ENCODE data around the gene FOXN4. TPM values are rescaled to one million over a fixed set of nuclear protein-coding genes. Genes with fewer than 3 reads are reported as not detected.

The FOXN4 gene
- total and polyA plus RNA-seq, 2 of the 13 experiments (the other 11 are each of a cell fraction or from before 2014, with no cell fraction given) = 0.11 TPM; not detected in 1

DNA sequence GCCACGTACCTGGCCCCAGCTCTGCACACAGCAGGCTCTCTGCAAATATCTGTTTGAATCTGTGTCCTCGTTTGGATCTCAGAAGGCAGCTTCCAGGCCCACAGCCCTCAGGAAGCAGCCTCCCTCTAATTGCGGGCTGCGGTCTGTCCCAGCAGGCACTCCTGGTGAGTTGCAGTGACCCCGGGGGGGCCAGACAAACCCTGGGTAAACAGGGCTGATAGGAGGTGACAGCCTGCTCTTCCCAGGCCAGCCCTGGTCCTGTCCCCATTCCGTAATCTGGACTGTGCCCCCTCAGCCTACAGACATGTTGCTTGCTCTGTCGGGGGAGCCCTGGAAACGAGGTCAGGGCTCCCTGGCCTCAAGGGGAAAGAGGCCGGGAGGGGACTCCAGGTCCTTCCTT is 2.0 kb downstream of the FOXN4 start (continued):
- TF ChIP-seq HNF4G (IDR thresholded peaks at IDR 0.05; ENCODE audit: borderline replicate concordance, low read depth, low read length) = peak; percentile 70; the same call in 1 of the 2 replicates
- peak; percentile 70; the same call in 1 of the 2 replicates for TF ChIP-seq HNF4G (CRISPR knock-in tag; IDR thresholded peaks at IDR 0.05; ENCODE audit: borderline replicate concordance, low read depth)
- TF ChIP-seq ZNF558 (CRISPR knock-in tag; IDR thresholded peaks at IDR 0.05; ENCODE audit: borderline replicate concordance) = peak; percentile 73; the same call in 1 of the 2 replicates
- peak; percentile 75 for TF ChIP-seq ESRRA (CRISPR knock-in tag; IDR thresholded peaks at IDR 0.05; ENCODE audit: low read depth)
- no peak for TF ChIP-seq BORCS8-MEF2B (CRISPR knock-in tag; IDR thresholded peaks at IDR 0.05)
- peak; percentile 52 for TF ChIP-seq ZMYM3 (CRISPR knock-in tag; IDR thresholded peaks at IDR 0.05)
- TF ChIP-seq, protein P1, sequence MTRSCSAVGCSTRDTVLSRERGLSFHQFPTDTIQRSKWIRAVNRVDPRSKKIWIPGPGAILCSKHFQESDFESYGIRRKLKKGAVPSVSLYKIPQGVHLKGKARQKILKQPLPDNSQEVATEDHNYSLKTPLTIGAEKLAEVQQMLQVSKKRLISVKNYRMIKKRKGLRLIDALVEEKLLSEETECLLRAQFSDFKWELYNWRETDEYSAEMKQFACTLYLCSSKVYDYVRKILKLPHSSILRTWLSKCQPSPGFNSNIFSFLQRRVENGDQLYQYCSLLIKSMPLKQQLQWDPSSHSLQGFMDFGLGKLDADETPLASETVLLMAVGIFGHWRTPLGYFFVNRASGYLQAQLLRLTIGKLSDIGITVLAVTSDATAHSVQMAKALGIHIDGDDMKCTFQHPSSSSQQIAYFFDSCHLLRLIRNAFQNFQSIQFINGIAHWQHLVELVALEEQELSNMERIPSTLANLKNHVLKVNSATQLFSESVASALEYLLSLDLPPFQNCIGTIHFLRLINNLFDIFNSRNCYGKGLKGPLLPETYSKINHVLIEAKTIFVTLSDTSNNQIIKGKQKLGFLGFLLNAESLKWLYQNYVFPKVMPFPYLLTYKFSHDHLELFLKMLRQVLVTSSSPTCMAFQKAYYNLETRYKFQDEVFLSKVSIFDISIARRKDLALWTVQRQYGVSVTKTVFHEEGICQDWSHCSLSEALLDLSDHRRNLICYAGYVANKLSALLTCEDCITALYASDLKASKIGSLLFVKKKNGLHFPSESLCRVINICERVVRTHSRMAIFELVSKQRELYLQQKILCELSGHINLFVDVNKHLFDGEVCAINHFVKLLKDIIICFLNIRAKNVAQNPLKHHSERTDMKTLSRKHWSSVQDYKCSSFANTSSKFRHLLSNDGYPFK (CRISPR knock-in tag; IDR thresholded peaks at IDR 0.05; ENCODE audit: borderline replicate concordance) = peak; percentile 37; the same call in 1 of the 2 replicates

DNA sequence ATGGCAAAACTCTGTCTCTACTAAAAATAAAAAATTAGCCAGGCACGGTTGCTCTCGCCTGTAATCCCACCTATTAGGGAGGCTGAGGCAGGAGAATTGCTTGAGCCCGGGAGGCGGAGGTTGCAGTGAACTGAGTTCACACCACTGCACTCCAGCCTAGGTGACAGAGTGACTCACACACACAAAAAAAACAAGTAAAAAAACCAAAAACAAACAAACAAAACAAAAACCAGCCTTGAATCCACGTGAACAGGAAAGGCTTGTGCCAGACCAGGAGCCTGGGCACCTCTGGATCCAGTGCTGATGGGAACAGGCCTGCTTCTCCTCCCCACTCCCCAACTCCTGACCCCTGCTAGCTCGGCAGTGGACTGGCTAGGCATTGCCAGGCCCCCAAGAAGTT is 3.5 kb downstream of the FOXN4 start:
- no peak overlapping the region for H3K4me2 ChIP-seq (ENCODE audit: low read depth, low read length)
- DNase-seq (ENCODE audit: low spot score) (no peak), FAIRE-seq (no peak), ATAC-seq (no peak)
- CTCF ChIA-PET (ENCODE audit: low intra/inter-chr PET ratio, low total read pairs) = no interaction called here
- peaks cover 34% of the 10 kb centered on the region for H3K4me1 ChIP-seq (ENCODE audit: insufficient read depth, low read length)
- H3K9me3 ChIP-seq (ENCODE audit: low read length) = no peaks in the 10 kb centered on the region
- no peaks in the 10 kb centered on the region for H4K20me1 ChIP-seq (ENCODE audit: insufficient read depth, low read length)
- 11% methylated on average over 6 of the region's 6 CpGs for WGBS (ENCODE audit: low lambda C conversion rate)
- BruUV-seq (replicated peaks) = no TSS peak
- intact Hi-C loops (cut with micrococcal nuclease; ENCODE audit: unreplicated experiment) (no loop called here), in situ Hi-C loops (cut with HindIII; ENCODE audit: extremely low pct_ligation_motif_present, low pct_unique_long_range_greater_than_20kb) (no loop called here)
- H3K27ac ChIP-seq (ENCODE audit: extremely low read length, insufficient read depth, low read length) = no peak overlapping the region
- H3K4me3 ChIP-seq (replicated peaks in 1 of 3; ENCODE audit: insufficient read depth in 1 of 3, low read depth in 2 of 3, low read length in 3 of 3) = no peak overlapping the region
- peaks cover 3 to 40% of the 10 kb centered on the region in 2 experiments for H3K27me3 ChIP-seq (ENCODE audit: control insufficient read depth in 1 of 2, insufficient read depth in 2 of 2, low read length in 2 of 2)
- H2AFZ ChIP-seq (ENCODE audit: low read length) = no peak overlapping the region
- no peak overlapping the region for H3K9ac ChIP-seq (ENCODE audit: insufficient read depth, low read depth, low read length)
- H3K36me3 ChIP-seq (replicated peaks in 1 of 2; ENCODE audit: control insufficient read depth in 1 of 2, insufficient read depth in 2 of 2, low read length in 2 of 2) = no peaks in the 10 kb centered on the region
- POLR2A ChIA-PET = no interaction called here
- no peaks in the 10 kb centered on the region for H3K79me2 ChIP-seq (ENCODE audit: insufficient read depth, low read length)
- TF ChIP-seq ZKSCAN8 (CRISPR knock-in tag; IDR thresholded peaks at IDR 0.05; ENCODE audit: borderline replicate concordance) (no peak), ZNF138 (CRISPR knock-in tag; IDR thresholded peaks at IDR 0.05; ENCODE audit: low read depth) (no peak), FOXP1 (IDR thresholded peaks at IDR 0.05) (no peak; the same call in 1 of the 2 replicates), FOXP1 (CRISPR knock-in tag; IDR thresholded peaks at IDR 0.05) (peak; percentile 38; the same call in 1 of the 2 replicates), ZNF629 (CRISPR knock-in tag; conservative IDR thresholded peaks at IDR 0.05) (no peak), FOSL2 (CRISPR knock-in tag; IDR thresholded peaks at IDR 0.05) (peak; percentile 77), ATF1 (CRISPR knock-in tag; IDR thresholded peaks at IDR 0.05) (no peak), XBP1 (CRISPR knock-in tag; IDR thresholded peaks at IDR 0.05) (no peak)
- TF ChIP-seq, protein P2, sequence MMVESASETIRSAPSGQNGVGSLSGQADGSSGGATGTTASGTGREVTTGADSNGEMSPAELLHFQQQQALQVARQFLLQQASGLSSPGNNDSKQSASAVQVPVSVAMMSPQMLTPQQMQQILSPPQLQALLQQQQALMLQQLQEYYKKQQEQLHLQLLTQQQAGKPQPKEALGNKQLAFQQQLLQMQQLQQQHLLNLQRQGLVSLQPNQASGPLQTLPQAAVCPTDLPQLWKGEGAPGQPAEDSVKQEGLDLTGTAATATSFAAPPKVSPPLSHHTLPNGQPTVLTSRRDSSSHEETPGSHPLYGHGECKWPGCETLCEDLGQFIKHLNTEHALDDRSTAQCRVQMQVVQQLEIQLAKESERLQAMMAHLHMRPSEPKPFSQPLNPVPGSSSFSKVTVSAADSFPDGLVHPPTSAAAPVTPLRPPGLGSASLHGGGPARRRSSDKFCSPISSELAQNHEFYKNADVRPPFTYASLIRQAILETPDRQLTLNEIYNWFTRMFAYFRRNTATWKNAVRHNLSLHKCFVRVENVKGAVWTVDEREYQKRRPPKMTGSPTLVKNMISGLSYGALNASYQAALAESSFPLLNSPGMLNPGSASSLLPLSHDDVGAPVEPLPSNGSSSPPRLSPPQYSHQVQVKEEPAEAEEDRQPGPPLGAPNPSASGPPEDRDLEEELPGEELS (CRISPR knock-in tag; IDR thresholded peaks at IDR 0.05) = 0 out of 2 replicates have a peak, but pooled peaks have one; percentile 36
- TF ChIP-seq, protein P3, sequence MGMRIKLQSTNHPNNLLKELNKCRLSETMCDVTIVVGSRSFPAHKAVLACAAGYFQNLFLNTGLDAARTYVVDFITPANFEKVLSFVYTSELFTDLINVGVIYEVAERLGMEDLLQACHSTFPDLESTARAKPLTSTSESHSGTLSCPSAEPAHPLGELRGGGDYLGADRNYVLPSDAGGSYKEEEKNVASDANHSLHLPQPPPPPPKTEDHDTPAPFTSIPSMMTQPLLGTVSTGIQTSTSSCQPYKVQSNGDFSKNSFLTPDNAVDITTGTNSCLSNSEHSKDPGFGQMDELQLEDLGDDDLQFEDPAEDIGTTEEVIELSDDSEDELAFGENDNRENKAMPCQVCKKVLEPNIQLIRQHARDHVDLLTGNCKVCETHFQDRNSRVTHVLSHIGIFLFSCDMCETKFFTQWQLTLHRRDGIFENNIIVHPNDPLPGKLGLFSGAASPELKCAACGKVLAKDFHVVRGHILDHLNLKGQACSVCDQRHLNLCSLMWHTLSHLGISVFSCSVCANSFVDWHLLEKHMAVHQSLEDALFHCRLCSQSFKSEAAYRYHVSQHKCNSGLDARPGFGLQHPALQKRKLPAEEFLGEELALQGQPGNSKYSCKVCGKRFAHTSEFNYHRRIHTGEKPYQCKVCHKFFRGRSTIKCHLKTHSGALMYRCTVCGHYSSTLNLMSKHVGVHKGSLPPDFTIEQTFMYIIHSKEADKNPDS (CRISPR knock-in tag; IDR thresholded peaks at IDR 0.05) = no peak
